SW480 (cell line): ENCODE measurements around the gene CTXN1.
A peak's percentile ranks its signal among the peaks of the same experiment; 100 is the strongest.
"Not testable (repeated sequence)": the region's sequence is repeated elsewhere in the genome, so short reads cannot be mapped to it uniquely, and the experiment has no call there.

ENCODE experiments used
- DNase-seq: peaks from one replicate; pipeline ENCODE4 v3.0.0-alpha.2; 2016; ENCODE audit warnings: low spot score

CTXN1 gene

GRCh38 chr19:7900401-7900870 lies 25.5 kb downstream of the CTXN1 start:
- DNase-seq: no peak

DNA sequence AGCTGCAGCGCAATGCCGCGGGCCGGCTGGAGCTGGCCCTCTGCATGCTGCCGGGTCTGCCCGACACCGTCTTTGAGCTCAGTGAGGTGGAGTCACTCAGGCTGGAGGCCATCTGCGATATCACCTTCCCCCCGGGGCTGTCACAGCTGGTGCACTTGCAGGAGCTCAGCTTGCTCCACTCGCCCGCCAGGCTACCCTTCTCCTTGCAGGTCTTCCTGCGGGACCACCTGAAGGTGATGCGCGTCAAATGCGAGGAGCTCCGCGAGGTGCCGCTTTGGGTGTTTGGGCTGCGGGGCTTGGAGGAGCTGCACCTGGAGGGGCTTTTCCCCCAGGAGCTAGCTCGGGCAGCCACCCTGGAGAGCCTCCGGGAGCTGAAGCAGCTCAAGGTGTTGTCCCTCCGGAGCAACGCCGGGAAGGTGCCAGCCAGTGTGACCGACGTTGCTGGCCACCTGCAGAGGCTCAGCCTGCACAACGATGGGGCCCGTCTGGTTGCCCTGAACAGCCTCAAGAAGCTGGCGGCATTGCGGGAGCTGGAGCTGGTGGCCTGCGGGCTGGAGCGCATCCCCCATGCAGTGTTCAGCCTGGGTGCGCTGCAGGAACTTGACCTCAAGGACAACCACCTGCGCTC lies 26.1 kb downstream of the CTXN1 start:
- DNase-seq: no peak

- DNase-seq: no peak
These were observed 27.0 kb downstream of the CTXN1 start for GRCh38 chr19:7898967-7899366.

DNA sequence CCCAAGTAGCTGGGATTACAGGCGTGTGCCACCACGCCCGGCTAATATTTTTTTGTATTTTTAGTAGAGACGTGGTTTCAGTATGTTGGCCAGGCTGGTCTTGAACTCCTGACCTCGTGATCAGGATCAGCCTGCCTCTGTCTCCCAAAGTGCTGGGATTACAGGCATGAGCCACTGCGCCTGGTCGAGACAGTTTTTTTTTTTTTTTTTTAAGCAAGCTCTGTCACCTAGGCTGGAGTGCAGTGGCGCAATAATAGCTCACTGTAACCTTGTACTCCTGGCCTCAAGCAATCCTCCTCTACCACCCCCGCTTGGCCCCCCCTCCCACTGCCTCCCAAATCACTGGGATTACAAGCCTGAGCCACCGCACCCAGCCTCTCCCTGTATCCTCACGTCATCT lies 28.6 kb downstream of the CTXN1 start:
- no peak for DNase-seq

- no peak for DNase-seq
These were observed 30.4 kb downstream of the CTXN1 start for GRCh38 chr19:7895565-7895964.

DNA sequence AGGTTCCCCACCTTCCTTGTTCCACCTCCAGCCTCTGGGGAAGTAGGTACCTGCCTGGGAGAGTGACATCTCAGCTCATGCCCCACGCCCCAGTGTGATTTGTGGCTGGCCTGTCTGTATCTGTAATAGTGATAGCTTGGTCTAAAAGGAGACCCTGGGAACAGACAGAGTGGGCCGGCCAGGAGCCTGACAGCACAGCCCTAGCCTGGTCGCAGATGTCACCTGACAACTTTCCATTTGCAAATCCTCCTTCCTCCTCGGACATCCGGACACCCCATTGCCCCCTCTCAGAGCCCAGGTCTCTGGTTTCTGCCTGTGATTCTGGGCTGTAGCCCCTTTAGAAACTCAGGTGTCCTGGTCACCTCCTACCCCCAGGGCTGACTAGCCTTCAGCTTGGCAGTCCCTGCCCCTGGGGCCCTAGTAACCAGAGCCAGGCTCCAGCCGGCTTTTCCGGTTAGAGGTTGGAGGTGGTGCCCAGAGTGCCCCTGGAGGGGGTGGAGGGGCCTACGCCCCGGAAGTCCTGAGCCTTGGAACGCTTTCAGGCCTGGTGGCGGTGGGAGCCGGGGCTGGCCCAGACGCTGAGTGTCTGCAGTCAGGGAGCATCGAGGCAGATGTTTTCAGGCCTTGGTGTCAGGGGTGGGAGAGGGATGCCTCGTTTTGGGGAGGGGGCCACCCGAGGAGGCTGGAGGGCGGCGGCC lies 31.2 kb downstream of the CTXN1 start:
- DNase-seq: no peak

GRCh38 chr19:7893362-7894101 lies 32.4 kb downstream of the CTXN1 start:
- not testable (repeated sequence) for DNase-seq

GRCh38 chr19:7888826-7889217 lies 37.1 kb downstream of the CTXN1 start:
- DNase-seq: no peak

DNA sequence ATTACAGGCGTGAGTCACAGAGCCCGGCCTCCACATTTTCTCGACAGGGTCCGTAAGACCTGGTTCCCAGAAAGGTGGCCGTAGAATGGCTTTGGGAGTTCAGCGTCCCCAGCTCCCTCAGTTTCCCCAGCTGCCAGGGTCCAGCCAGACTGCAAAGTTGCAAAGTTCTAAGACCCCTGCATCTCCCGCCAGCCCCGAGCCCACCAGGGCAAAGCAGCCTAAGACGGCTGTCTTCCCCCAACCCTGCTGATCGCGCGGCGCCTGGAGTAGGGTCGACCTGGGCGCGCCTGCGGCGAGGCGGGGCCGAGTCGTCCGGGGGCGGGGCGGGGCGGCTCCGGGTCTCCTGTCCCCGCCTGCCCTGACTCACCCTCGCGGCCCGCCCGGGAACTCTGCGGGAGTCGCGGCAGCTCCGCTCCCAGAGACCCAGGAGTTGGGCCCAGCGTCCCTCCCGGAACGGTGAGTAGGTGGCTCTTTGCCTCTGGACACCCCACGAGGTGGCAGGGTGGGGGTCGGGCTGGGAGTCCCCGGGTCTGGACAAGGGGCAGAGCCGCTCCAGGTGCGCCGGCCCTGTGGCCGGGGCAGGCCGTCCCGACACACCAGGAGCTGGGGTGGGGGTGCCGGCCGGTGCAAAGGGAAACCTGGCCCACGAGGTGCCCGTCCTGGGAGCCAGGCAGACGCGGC lies 37.6 kb downstream of the CTXN1 start, which contains the start of gene LRRC8E:
Gene LRRC8E (plus strand): TSS at position 366 of the 681 bp plus-strand sequence. CDS start 7,094 bp downstream, outside the sequence.
- DNase-seq: peak; percentile 63

GRCh38 chr19:7887408-7888144 lies 38.4 kb downstream of the CTXN1 start:
- DNase-seq: no peak

DNA sequence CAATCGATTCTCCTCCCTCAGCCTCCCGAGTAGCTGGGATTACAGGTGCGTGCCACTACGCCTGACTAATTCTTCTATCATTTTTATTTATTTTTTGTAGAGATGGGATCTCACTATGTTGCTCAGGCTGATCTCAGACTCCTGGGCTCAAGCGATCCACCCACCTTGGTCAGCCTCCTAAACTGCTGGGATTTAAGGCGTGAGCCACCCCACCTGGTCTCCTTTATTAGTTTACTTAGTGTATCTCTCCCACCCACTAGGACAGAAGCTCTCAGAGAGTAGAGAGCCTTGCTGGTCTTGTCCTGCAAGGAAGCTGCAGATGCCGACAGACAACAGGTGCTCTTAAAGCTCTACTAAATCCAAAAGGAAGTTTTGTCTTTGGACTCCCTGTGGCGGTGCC lies 40.1 kb downstream of the CTXN1 start:
- DNase-seq: no peak

GRCh38 chr19:7883796-7884570 lies 42.0 kb downstream of the CTXN1 start:
- DNase-seq: no peak

GRCh38 chr19:7883105-7883504 lies 42.8 kb downstream of the CTXN1 start:
- no peak for DNase-seq

GRCh38 chr19:7881910-7882309 lies 44.0 kb downstream of the CTXN1 start:
- no peak for DNase-seq

GRCh38 chr19:7879836-7880235 lies 46.1 kb downstream of the CTXN1 start:
- DNase-seq: peak; percentile 52

DNA sequence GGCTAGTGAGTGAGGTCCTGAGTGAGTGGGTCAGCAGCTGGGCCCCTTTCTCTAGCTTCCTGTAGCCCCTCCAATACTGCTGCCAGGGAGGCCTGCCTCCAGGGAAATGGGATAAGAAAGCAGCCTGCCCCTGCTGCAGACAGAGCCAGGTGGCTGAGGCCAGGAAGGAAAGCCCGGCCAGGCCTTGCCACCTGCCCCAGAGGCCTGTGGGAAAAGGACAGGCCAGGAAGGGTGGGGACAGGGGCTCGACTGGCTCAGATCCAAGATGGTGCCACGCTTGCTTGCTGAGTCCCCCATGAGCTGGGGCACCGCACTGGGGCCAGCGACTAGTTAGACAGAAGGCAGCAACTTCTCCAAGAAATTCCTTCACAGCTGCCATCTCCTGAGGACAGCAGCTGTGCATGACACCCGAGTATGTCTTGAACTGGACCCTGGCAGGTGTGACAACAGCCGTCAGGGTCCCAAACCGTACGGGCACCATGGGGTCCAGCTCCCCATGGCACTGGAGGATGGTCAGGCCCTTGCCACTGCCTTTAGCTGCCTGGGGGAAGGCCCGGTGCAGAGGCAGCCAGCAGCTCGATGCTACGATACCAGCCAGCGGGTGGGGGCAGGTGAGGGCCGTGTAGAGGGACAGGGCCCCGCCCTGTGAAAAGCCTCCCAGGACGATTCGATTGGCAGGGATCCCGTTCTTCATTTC lies 46.7 kb downstream of the CTXN1 start:
- DNase-seq: no peak

- peak; percentile 65 for DNase-seq
These were observed 48.6 kb downstream of the CTXN1 start for GRCh38 chr19:7877249-7877836.

GRCh38 chr19:7874897-7875273 lies 51.0 kb downstream of the CTXN1 start:
- DNase-seq: no peak
